HCT116 (cell line): Measurements from ENCODE around the gene FBXW8.

ENCODE experiments used
- CEBPB ChIP-seq: IDR thresholded peaks from 2 replicates; pipeline ENCODE4 v1.6.1; 2012; ENCODE audit warnings: low read depth
- CTCF ChIP-seq, 3 experiments: fragments of 200-600 bp in 1 of 3; sonication (generic) in 1 of 3; IDR thresholded peaks in 2 of 3; conservative IDR thresholded peaks in 1 of 3; 2 replicates each; pipeline ENCODE4 v1.5.1; 2012 to 2017; ENCODE audit warnings: low read depth in 2 of 3, low read length in 2 of 3, antibody characterized with exemption in 1 of 3, borderline replicate concordance in 1 of 3, control low read depth in 1 of 3, mild to moderate bottlenecking in 1 of 3, mixed read lengths in 1 of 3, mixed run types in 1 of 3, moderate library complexity in 1 of 3; ENCODE audit not compliant: insufficient read depth in 1 of 3
- EZH2 ChIP-seq: fragments of 200-600 bp; sonication (generic); IDR thresholded peaks from 2 replicates; pipeline ENCODE4 v1.6.1; 2017; ENCODE audit warnings: antibody characterized with exemption, mixed run types
- POLR2A ChIP-seq: IDR thresholded peaks from 2 replicates; pipeline ENCODE4 v1.7.0; 2011; ENCODE audit warnings: borderline replicate concordance; ENCODE audit not compliant: insufficient read depth, insufficient read length; ENCODE audit errors: extremely low read depth
- POLR2AphosphoS5 ChIP-seq: IDR thresholded peaks from 2 replicates; pipeline ENCODE4 v1.6.1; 2011; ENCODE audit warnings: mild to moderate bottlenecking, low read depth, low read length, moderate library complexity
- RAD21 ChIP-seq: IDR thresholded peaks from 2 replicates; pipeline ENCODE4 v1.6.1; 2012; ENCODE audit warnings: low read depth, mild to moderate bottlenecking

GRCh38 chr12:116903818-116904217 lies 6.9 kb upstream of the FBXW8 start:
- TF ChIP-seq POLR2A: no peak
- no peak for TF ChIP-seq EZH2
- no peak for TF ChIP-seq CTCF (IDR thresholded peaks at IDR 0.05 in 2 of 3, conservative IDR thresholded peaks at IDR 0.05 in 1 of 3; ENCODE audit: borderline replicate concordance in 1 of 3, insufficient read depth in 1 of 3, low read depth in 2 of 3, low read length in 2 of 3)
- no peak for TF ChIP-seq POLR2AphosphoS5
- no peak for TF ChIP-seq CEBPB
- TF ChIP-seq RAD21: no peak
